Endothelial cell of hepatic sinusoid (primary cell): ENCODE results near the gene SRC.

Source experiments
- in situ Hi-C: cut with HindIII; loops from 2 replicates; pipeline ENCODE4 v1.10.0; 2017; ENCODE audit warnings: low sequenced_read_pairs

SRC gene

DNA sequence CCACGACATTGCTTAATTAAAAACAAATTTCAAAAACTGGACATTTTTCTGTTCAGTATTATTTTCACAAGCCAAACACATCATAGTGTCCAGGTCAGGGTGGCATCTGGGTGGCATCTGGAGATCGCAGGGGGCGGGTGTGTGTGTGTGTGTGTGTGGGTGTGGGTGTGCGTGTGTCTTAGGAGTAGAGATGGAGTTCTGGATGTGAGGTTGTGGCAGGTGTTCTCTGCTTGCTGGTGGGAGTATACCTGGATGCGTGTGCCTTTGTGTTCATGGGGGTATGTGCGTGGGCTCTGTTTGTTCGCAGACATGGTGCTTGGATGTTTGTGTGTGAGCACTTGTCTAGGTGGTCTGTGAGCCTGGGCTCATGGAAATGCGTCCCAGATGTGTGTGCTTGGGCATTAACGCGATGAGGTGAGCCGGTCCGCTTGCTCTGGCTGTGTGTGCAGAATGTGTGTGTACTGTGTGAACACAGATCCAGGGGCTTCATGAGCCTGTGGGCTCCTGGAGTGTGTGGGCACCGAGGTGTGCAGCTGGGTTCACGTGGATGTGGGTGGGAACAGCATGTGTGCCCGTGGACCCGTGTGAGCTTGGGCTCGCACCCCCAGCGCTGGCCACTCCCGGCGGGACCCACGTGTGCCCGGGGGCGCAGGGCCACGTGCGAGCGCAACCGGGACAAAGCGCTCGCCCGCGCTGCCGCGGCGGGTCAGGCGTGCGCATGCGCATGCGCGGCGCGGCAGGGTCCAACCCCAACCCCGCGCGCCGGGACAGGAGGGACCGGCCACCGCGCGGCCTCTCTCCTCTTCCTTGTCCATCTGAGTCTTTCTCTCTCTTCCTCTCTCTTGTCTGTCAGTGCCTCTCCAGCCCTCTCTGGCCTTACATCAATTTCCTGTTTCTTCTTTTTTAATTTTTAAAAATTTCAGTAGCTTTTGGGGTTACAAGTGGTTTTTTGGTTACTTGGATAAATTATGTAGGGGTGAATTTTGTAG is 60.4 kb downstream of the SRC start:
- in situ Hi-C loops = no loop called here

GRCh38 chr20:37407019-37407566 is 61.2 kb downstream of the SRC start:
- in situ Hi-C loops = no loop called here

- in situ Hi-C loops = no loop called here
Observed at GRCh38 chr20:37407573-37408002, 61.6 kb downstream of the SRC start.

GRCh38 chr20:37408302-37409193 is 62.6 kb downstream of the SRC start:
- in situ Hi-C loops = no loop called here

DNA sequence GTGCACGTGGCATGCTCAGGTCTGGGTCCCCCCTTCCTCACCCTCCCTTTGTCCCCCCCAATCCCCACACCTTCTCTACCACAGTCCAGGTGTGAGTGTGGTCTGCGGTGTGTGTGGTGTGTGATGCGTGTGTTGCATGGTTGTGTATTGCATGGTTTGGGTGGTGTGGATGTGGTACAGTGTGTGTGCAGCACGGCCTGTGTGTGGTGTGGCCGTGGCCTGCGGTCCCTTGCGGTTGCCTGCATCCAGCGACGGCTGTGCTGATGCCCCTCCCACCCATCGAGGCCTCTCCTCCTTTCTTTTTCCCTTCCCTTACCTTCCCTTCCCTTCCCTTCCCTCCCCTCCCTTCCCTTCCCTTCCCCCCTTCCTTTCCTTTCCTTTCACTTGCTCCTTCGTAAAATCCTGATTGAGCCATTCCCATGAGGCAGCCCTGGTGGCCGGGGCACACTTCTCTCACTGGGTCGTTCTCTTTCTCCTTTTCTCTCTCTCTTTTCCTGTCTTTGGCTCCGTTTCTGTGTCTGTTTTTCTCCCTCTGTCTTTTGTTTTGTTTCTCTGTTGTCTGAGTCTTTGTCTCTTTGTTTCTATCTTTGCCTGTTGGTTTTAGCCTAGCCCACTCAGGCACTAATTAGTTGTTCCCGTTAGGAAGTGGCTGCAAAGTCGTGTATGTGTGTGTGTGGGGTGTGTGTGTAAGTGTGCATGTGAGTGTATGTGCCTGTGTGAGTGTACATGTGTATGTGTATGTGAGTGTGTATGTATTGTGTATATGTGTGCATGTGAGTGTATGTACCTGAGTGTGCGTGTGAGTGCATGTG is 65.7 kb downstream of the SRC start:
- in situ Hi-C loops = no loop called here

- in situ Hi-C loops = no loop called here
Observed at GRCh38 chr20:37413023-37413334, 67.0 kb downstream of the SRC start.

GRCh38 chr20:37413379-37413778 is 67.4 kb downstream of the SRC start:
- in situ Hi-C loops = no loop called here

- in situ Hi-C loops = no loop called here
Observed at GRCh38 chr20:37414224-37415035, 68.5 kb downstream of the SRC start.

DNA sequence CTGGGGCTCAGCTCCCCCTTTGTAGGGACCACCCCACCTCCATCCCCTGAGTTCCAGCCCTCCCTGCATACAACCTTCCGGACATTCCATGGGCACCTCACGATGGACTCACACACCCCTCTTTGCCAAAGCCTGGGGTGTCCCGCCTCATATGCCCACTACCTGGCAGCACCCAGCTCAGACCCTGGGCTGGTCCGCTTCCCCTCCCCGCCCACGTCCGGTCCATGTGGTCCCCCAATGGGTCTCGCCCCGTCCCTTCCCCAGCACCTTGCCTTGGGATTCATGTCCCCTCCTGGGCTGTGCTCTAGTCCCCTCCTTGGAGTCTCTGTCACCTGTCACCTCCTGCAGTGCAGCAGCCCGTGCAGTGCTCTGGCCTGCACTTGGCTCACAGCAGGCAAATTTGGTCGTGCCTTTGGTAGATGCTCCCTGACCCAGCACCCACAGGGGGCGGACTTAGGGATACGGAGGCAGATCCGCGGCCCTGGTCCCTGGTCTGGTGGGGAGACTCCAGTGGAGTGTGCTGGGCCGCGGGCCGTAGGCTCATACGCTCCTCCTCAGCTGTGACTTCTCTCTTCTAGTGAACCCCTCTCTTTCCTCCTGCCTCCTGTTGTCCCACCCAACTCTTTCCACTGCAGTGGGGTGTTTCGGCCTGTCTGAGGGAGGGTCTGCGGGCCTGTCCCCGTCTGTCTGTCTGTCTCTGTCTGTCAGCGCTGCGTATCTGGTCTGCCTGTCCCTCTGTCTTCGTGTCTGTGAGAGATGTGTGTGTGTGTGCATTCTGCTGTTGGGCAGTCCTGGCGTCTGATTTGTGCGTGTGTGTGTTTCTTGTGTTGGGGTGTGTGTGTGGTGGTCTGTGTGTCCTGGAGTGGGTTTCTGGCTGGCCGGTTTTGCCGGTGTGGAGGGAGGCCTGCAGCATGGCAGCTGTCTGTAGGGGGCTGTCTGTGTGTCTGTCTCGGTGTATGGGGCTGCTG is 69.5 kb downstream of the SRC start:
- in situ Hi-C loops = no loop called here

DNA sequence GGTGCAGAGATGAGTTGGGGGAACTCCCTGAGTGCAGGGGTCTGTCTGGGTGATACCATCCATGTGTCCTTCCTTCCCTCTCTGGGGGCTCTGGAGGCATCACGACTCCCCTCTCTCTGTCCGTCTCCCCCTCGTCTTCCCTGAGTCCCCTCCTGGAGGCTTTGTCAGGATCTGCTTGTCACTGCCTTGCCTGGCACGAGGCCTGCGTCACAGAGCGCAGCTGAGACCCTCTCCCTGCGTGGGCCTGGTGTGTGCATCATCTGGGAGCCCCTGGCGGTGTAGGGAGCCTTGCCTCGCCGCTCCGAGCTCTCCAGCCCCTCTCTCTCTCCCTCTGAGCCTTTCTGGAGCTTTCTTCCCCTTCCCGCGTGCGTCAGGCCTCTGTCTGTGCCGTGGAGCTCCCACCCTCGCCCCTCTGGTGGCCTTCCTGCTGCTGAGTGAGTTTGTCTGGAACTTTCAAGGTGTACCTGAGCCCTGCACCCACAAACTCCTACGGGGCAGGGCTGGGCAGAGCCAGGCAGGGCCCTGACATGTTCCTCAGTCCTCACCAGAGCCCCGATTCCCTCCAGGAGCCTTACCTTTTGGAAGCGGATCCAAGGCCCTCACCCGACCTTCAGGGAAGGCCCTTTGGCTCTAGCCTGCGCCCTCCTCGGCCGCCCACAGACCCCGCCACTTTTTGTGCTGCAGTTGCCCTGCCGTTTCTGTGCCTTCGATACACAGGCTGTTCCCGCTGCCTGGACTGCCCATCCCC is 70.3 kb downstream of the SRC start:
- in situ Hi-C loops = no loop called here

GRCh38 chr20:37416848-37417616 is 71.1 kb downstream of the SRC start:
- in situ Hi-C loops = no loop called here

DNA sequence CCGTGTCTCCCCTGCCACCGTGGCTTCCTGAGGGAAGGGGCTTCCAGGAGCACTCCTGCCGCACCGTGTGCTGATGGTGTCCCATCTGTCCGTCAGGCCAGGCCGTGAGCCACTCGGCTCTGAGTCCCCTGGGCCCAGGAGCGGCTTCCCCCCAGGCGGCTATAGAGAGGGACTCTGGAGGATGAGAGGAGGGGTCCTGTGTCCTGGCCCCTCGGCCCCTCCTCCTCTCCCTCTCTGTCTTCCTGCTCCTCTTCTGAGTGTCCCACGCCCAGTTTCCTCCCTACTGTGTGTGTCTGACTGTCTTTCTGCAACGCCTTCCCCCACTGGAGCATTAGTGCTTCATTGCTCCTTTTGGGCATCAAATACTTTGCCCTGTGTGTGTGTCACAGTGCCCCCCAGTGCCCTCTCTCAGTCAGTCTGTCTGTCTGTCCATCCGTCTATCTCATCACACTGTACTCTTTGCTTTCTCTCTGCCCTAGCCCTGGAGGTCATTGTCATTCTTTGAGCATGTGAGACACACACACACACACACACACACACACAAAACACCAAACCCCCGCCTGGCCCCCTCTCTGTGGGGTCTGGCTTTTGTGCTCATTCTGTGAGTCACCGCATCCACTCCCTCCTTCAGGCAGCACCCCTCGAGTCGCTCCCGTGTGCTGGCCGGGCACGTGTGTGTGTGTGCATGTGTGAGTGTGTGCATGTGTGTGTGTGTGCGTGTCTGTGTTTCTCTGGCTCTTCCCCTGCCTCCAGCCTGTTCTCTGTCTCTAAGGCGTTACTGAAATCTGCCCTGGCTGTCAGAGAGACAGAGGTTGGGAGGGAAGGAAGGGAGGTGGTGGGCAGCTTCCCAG is 71.9 kb downstream of the SRC start:
- in situ Hi-C loops = no loop called here

GRCh38 chr20:37418591-37419109 is 72.7 kb downstream of the SRC start:
- in situ Hi-C loops = no loop called here

GRCh38 chr20:37419307-37419706 is 73.4 kb downstream of the SRC start:
- in situ Hi-C loops = no loop called here

DNA sequence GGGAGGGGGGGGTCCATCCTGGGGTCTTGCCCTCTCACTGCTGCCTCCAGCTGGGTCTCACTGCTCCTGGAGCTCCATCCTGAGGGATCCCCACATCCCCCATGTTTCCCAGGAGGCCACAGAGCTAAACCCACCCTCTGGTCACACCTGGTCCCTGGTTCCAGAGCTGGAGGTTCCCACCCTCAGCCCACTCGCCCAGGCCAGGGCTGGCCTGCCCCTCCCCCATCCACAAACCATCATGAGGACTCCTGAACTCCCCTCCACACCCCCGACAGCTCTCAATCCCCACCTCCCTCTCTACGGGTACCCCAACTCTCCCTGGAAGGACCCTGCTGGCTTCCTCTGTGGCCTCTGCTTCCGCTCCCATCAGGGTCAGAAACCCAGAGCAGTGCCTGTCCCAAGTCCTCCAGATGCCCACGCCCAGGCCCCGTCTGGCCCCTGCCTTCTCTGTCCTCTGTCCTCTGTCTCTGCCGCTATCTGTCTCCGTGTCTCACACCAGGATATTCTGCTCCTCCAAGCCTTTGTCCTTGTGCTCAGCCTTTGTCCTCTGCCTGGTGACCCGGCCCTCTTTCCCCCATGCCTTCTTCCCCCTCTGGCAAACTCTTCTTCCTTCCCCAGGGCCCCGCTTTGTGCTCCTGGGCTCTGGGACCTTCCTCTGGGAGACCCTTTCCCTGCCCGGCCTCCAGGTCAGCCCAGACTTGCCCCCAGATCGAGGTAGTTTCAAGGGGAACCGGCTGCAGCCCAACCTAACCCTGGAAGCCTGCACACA is 74.0 kb downstream of the SRC start:
- in situ Hi-C loops = no loop called here
